Measurements from ENCODE around the gene GLG1.

DNA sequence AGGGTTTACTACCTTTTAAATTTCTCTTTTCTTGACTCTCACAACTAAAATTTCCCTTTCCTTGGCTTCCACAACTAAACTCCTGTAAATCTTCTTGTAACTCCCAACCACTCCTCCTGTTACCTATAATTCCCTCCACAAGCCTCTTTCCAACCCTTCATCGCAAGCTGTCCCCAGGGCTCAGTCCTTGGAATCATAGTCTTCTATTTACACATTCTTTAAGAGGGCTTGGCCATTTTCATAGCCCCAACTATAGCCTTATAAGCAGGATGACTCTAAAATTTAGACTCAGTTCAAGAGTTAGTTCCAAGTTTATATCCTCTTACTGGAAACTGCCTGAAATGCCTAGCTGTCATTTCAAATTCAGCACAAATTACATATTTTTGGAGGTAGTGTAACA is 23.9 kb downstream of the GLG1 start:
- no peak for TF ChIP-seq CTCF (IDR thresholded peaks at IDR 0.05)
- TF ChIP-seq POLR2A (IDR thresholded peaks at IDR 0.05) = no peak
